Lung (tissue), 12 donors: Measurements from ENCODE around the gene ARPC1A. TPM values are rescaled to one million over a fixed set of nuclear protein-coding genes. Genes with fewer than 3 reads are reported as not detected.
"Not testable (repeated sequence)": the region's sequence is repeated elsewhere in the genome, so short reads cannot be mapped to it uniquely, and the experiment has no call there.

Source experiments
- ATAC-seq: fragments of 200-7000 bp; cut with Tn5 transposase; one replicate; pipeline ENCODE4 v1.9.1; 2020; ENCODE audit warnings: moderate number of reproducible peaks; ENCODE audit not compliant: insufficient read depth, low FRiP score
- DNase-seq, 3 donors: peaks; one replicate each; pipeline ENCODE4 v3.0.0-alpha.2; 2013 to 2017
- H3K27ac ChIP-seq, 2 donors: one replicate each; pipeline ENCODE4 v1.5.1; 2013; ENCODE audit warnings: mild to moderate bottlenecking in 2 of 2, moderate library complexity in 2 of 2, control low read depth in 1 of 2, inconsistent platforms in 1 of 2, low read depth in 1 of 2, low read length in 1 of 2
- H3K27me3 ChIP-seq, 3 donors: one replicate each; pipeline ENCODE4 v1.5.1; 2013; ENCODE audit warnings: low read length in 2 of 3; ENCODE audit not compliant: control insufficient read depth in 3 of 3, insufficient read depth in 3 of 3
- H3K36me3 ChIP-seq, 4 donors: one replicate each; pipeline ENCODE4 v1.5.1; 2013; ENCODE audit warnings: low read length in 4 of 4, mild to moderate bottlenecking in 1 of 4, moderate library complexity in 1 of 4; ENCODE audit not compliant: control insufficient read depth in 4 of 4, insufficient read depth in 4 of 4
- H3K4me1 ChIP-seq, 5 donors: one replicate each; pipeline ENCODE4 v1.5.1; 2013; ENCODE audit warnings: low read length in 5 of 5, mild to moderate bottlenecking in 2 of 5, moderate library complexity in 1 of 5; ENCODE audit not compliant: control insufficient read depth in 5 of 5, insufficient read depth in 5 of 5
- H3K4me3 ChIP-seq: one replicate; pipeline ENCODE4 v1.5.1; 2013; ENCODE audit warnings: mild to moderate bottlenecking, control low read depth, moderate library complexity
- H3K9ac ChIP-seq, 2 donors: one replicate each; pipeline ENCODE4 v1.5.1; 2013; ENCODE audit warnings: low read length in 2 of 2, control low read depth in 1 of 2; ENCODE audit not compliant: insufficient read depth in 1 of 2
- H3K9me3 ChIP-seq, 4 donors: one replicate each; pipeline ENCODE4 v1.5.1; 2013; ENCODE audit warnings: low read length in 3 of 4, mild to moderate bottlenecking in 1 of 4, moderate library complexity in 1 of 4; ENCODE audit not compliant: control insufficient read depth in 4 of 4, insufficient read depth in 3 of 4
- CTCF ChIP-seq: IDR thresholded peaks from 2 replicates; pipeline ENCODE4 v1.5.1; 2012; ENCODE audit warnings: mild to moderate bottlenecking; ENCODE audit errors: control extremely low read depth, extremely low read depth
- WGBS, 2 donors: extraction: QIAGEN DNeasy Blood & Tissue Kit; methylation state at CpG; one replicate each; pipeline ENCODE4 v1.1.7; 2013; 5-methylcytosine and 5-hydroxymethylcytosine counted together
- polyA plus RNA-seq, 2 donors: library from polyadenylated mRNA; stranded (reverse); fragments of 200-250 nt; gene quantifications; one replicate each; pipeline ENCODE4 v1.2.1, GENCODE V29; 2013
- total RNA-seq, 2 donors: library from RNA; depleted of rRNA in 1 of 2; stranded (reverse); fragments of >200 nt in 1 of 2; gene quantifications; one replicate each; pipeline ENCODE4 v1.2.1, GENCODE V29; 2014 to 2021
- donor health status: control.
- donor health status: control.
- donor health status: Bipolar disorder and iron deficiency.
- donor health status: healthy.
- donor health status: DM: yes; HTN: yes; CAD: no.

ARPC1A gene
- total and polyA plus RNA-seq, 4 donors: 71.3 to 212 (median 120) TPM

- no peaks in the 10 kb centered on the region for H3K27me3 ChIP-seq
- DNase-seq (no peak), ATAC-seq (no peak)
- no peaks in the 10 kb centered on the region for H3K4me1 ChIP-seq
- no peak for TF ChIP-seq CTCF
- WGBS, 2 donors: 92 to 94% methylated on average over 6 to 7 of the region's 7 CpGs
- H3K27ac ChIP-seq: no peak overlapping the region
- no peak overlapping the region for H3K4me3 ChIP-seq
- no peak overlapping the region for H3K9ac ChIP-seq
- peaks cover 23 to 45% (median 28%) of the 10 kb centered on the region in 4 donors for H3K36me3 ChIP-seq
- H3K9me3 ChIP-seq: peaks cover 0 to 2% (median 0%) of the 10 kb centered on the region in 4 donors
These were observed 29.4 kb downstream of the ARPC1A start for GRCh38 chr7:99355098-99355497.

GRCh38 chr7:99357701-99358490, 32.2 kb downstream of the ARPC1A start:
- WGBS, 2 donors: 92 to 97% methylated on average over 16 of the region's 16 CpGs
- Histone ChIP-seq H3K4me1 (no peaks in the 10 kb centered on the region), H3K4me3 (no peak overlapping the region), H3K27me3 (no peaks in the 10 kb centered on the region), H3K9me3 (peaks cover 0 to 2% (median 0%) of the 10 kb centered on the region in 4 donors), H3K27ac (no peak overlapping the region), H3K9ac (no peak overlapping the region), H3K36me3 (peaks cover 23 to 44% (median 32%) of the 10 kb centered on the region in 4 donors)
- DNase-seq: no peak
- ATAC-seq: no peak
- TF ChIP-seq CTCF: no peak

GRCh38 chr7:99358521-99358920, 32.8 kb downstream of the ARPC1A start:
- H3K27ac ChIP-seq, H3K9ac ChIP-seq, ATAC-seq, H3K4me3 ChIP-seq, H3K4me1 ChIP-seq, DNase-seq, H3K9me3 ChIP-seq, H3K27me3 ChIP-seq: not testable (repeated sequence)
- peaks cover 25 to 46% (median 37%) of the 10 kb centered on the region in 4 donors for H3K36me3 ChIP-seq
- WGBS, 2 donors: 97% methylated on average over 15 of the region's 15 CpGs

- H3K4me1 ChIP-seq: no peaks in the 10 kb centered on the region
- no peaks in the 10 kb centered on the region for H3K27me3 ChIP-seq
- H3K27ac ChIP-seq: no peak overlapping the region
- ATAC-seq (no peak), DNase-seq (no peak)
- peaks cover 25 to 46% (median 39%) of the 10 kb centered on the region in 4 donors for H3K36me3 ChIP-seq
- no peak overlapping the region for H3K9ac ChIP-seq
- no peak overlapping the region for H3K4me3 ChIP-seq
- 91 to 92% methylated on average over 22 of the region's 22 CpGs for WGBS, 2 donors
- no peak for TF ChIP-seq CTCF
- H3K9me3 ChIP-seq: peaks cover 0 to 2% (median 0%) of the 10 kb centered on the region in 4 donors
These were observed 33.9 kb downstream of the ARPC1A start for GRCh38 chr7:99359465-99360154.
